GM12873 (cell line): ENCODE data around the gene TLCD3A.

Experiments used
- CTCF ChIP-seq: IDR thresholded peaks from 2 replicates; pipeline ENCODE4 v1.5.1; 2012; ENCODE audit warnings: low read depth, mild to moderate bottlenecking, moderate library complexity, low read length, control low read depth; ENCODE audit not compliant: insufficient read depth; ENCODE audit errors: missing control alignments

TLCD3A gene

GRCh38 chr17:732902-733720 lies 715 bp downstream of the TLCD3A start:
- TF ChIP-seq CTCF = no peak

- no peak for TF ChIP-seq CTCF
Observed at GRCh38 chr17:733743-734142, 1.3 kb downstream of the TLCD3A start.

- no peak for TF ChIP-seq CTCF
Observed at GRCh38 chr17:737561-738113, 5.2 kb downstream of the TLCD3A start.

- TF ChIP-seq CTCF = no peak
Observed at GRCh38 chr17:740240-741017, 8.0 kb downstream of the TLCD3A start.

- TF ChIP-seq CTCF = no peak
Observed at GRCh38 chr17:742147-742793, 9.9 kb downstream of the TLCD3A start.

GRCh38 chr17:743139-743538 lies 10.7 kb downstream of the TLCD3A start:
- TF ChIP-seq CTCF = no peak

- TF ChIP-seq CTCF = no peak
Observed at GRCh38 chr17:744937-745336, 12.5 kb downstream of the TLCD3A start.
